ENCODE results near the gene ERCC3.

- TF ChIP-seq CTCF (IDR thresholded peaks at IDR 0.05) (no peak), POLR2AphosphoS5 (IDR thresholded peaks at IDR 0.05) (no peak)
Measured at GRCh38 chr2:127220102-127220767, 73.7 kb downstream of the ERCC3 start, which contains the start of gene CYP27C1.

All from upper lobe of left lung (tissue), 4 donors.